CD4-positive, alpha-beta T cell treated with Interleukin-15 for 4 hours (primary cell): ENCODE data around the gene ECHS1.
"Not testable (repeated sequence)": the region's sequence is repeated elsewhere in the genome, so short reads cannot be mapped to it uniquely, and the experiment has no call there.

Experiments used
- DNase-seq: peaks from one replicate; pipeline ENCODE4 v3.0.0-alpha.2; 2020; ENCODE audit warnings: low spot score

Gene ECHS1

GRCh38 chr10:133399123-133399601 lies 26.0 kb upstream of the ECHS1 start:
- no peak for DNase-seq

GRCh38 chr10:133397938-133398337 lies 24.8 kb upstream of the ECHS1 start:
- no peak for DNase-seq

- DNase-seq, result no peak
Observed at GRCh38 chr10:133396035-133396624, 23.0 kb upstream of the ECHS1 start.

GRCh38 chr10:133394801-133395221 lies 21.7 kb upstream of the ECHS1 start:
- DNase-seq, result no peak

GRCh38 chr10:133394064-133394663 lies 21.0 kb upstream of the ECHS1 start, which contains the start of gene MTG1:
Gene MTG1, plus strand, starts transcription at chr10:133394157. Its CDS starts 64 bp downstream, at chr10:133394221.
- peak; percentile 94 for DNase-seq

GRCh38 chr10:133393401-133394063 lies 20.4 kb upstream of the ECHS1 start:
- no peak for DNase-seq

GRCh38 chr10:133391761-133392518 lies 18.8 kb upstream of the ECHS1 start:
- DNase-seq, result peak; percentile 53

- no peak for DNase-seq
Observed at GRCh38 chr10:133391249-133391635, 18.1 kb upstream of the ECHS1 start.

- no peak for DNase-seq
Observed at GRCh38 chr10:133390597-133391248, 17.6 kb upstream of the ECHS1 start.

- DNase-seq, result peak; percentile 58
Observed at GRCh38 chr10:133388973-133389818, 16.0 kb upstream of the ECHS1 start.

- no peak for DNase-seq
Observed at GRCh38 chr10:133388236-133388972, 15.2 kb upstream of the ECHS1 start.

GRCh38 chr10:133386951-133387350 lies 13.8 kb upstream of the ECHS1 start:
- DNase-seq, result not testable (repeated sequence)

GRCh38 chr10:133385214-133385613 lies 12.1 kb upstream of the ECHS1 start:
- DNase-seq, result no peak

GRCh38 chr10:133384071-133384470 lies 10.9 kb upstream of the ECHS1 start:
- no peak for DNase-seq

GRCh38 chr10:133383551-133383950 lies 10.4 kb upstream of the ECHS1 start:
- DNase-seq, result no peak

GRCh38 chr10:133381036-133381435 lies 7.9 kb upstream of the ECHS1 start:
- no peak for DNase-seq

- no peak for DNase-seq
Observed at GRCh38 chr10:133379801-133380666, 6.9 kb upstream of the ECHS1 start.

GRCh38 chr10:133379152-133379800 lies 6.1 kb upstream of the ECHS1 start, which contains the start of gene PAOX:
Gene PAOX, plus strand, starts transcription at chr10:133379262. Its CDS starts 55 bp downstream, at chr10:133379317.
- DNase-seq, result peak; percentile 65
